Measurements from ENCODE around the gene MAP3K15.
A peak's percentile ranks its signal among the peaks of the same experiment; 100 is the strongest.
"Not testable (repeated sequence)": the region's sequence is repeated elsewhere in the genome, so short reads cannot be mapped to it uniquely, and the experiment has no call there.

The MAP3K15 gene

GRCh38 chrX:19539665-19540064 is 24.4 kb upstream of the MAP3K15 start:
- DNase-seq: no peak

- DNase-seq: peak; percentile 12
Measured at GRCh38 chrX:19535476-19535875, 20.2 kb upstream of the MAP3K15 start.

- DNase-seq: peak; percentile 26
Measured at GRCh38 chrX:19532709-19533108, 17.4 kb upstream of the MAP3K15 start.

GRCh38 chrX:19517965-19518364 is 2.7 kb upstream of the MAP3K15 start:
- DNase-seq: no peak

- DNase-seq: no peak
Measured at GRCh38 chrX:19515615-19516105, 352 bp upstream of the MAP3K15 start.

GRCh38 chrX:19513383-19513782 is 1.9 kb downstream of the MAP3K15 start:
- no peak for DNase-seq

GRCh38 chrX:19512961-19513360 is 2.3 kb downstream of the MAP3K15 start:
- no peak for DNase-seq

- no peak for DNase-seq
Measured at GRCh38 chrX:19512359-19512758, 2.9 kb downstream of the MAP3K15 start.

- not testable (repeated sequence) for DNase-seq
Measured at GRCh38 chrX:19511796-19512195, 3.5 kb downstream of the MAP3K15 start.

GRCh38 chrX:19496711-19497110 is 18.6 kb downstream of the MAP3K15 start:
- no peak for DNase-seq

- DNase-seq: no peak
Measured at GRCh38 chrX:19487520-19488200, 27.6 kb downstream of the MAP3K15 start.

GRCh38 chrX:19479458-19479857 is 35.9 kb downstream of the MAP3K15 start:
- DNase-seq: no peak

GRCh38 chrX:19468383-19468782 is 46.9 kb downstream of the MAP3K15 start:
- DNase-seq: not testable (repeated sequence)

GRCh38 chrX:19462879-19463278 is 52.4 kb downstream of the MAP3K15 start:
- no peak for DNase-seq

- DNase-seq: no peak
Measured at GRCh38 chrX:19462231-19462630, 53.1 kb downstream of the MAP3K15 start.

- no peak for DNase-seq
Measured at GRCh38 chrX:19457662-19458061, 57.6 kb downstream of the MAP3K15 start.

GRCh38 chrX:19448077-19448476 is 67.2 kb downstream of the MAP3K15 start:
- no peak for DNase-seq

GRCh38 chrX:19446397-19446796 is 68.9 kb downstream of the MAP3K15 start:
- DNase-seq: no peak

GRCh38 chrX:19445772-19446171 is 69.5 kb downstream of the MAP3K15 start:
- DNase-seq: not testable (repeated sequence)

GRCh38 chrX:19443869-19444526 is 71.3 kb downstream of the MAP3K15 start:
- no peak for DNase-seq

- DNase-seq: no peak
Measured at GRCh38 chrX:19440713-19441112, 74.6 kb downstream of the MAP3K15 start.

GRCh38 chrX:19422661-19423060 is 92.6 kb downstream of the MAP3K15 start:
- DNase-seq: not testable (repeated sequence)

- no peak for DNase-seq
Measured at GRCh38 chrX:19410259-19410658, 105.0 kb downstream of the MAP3K15 start.

GRCh38 chrX:19403696-19404095 is 111.6 kb downstream of the MAP3K15 start:
- DNase-seq: no peak

GRCh38 chrX:19392703-19393102 is 122.6 kb downstream of the MAP3K15 start:
- no peak for DNase-seq

All from NCI-H2227 treated with DMSO at 0.1 percent for 48 hours (cell line).